ENCODE data around the gene CDKN1B.
"Not testable (repeated sequence)": the region's sequence is repeated elsewhere in the genome, so short reads cannot be mapped to it uniquely, and the experiment has no call there.

CDKN1B gene

GRCh38 chr12:12725086-12725955, 8.2 kb downstream of the CDKN1B start:
- peak; percentile 98 for DNase-seq

DNA sequence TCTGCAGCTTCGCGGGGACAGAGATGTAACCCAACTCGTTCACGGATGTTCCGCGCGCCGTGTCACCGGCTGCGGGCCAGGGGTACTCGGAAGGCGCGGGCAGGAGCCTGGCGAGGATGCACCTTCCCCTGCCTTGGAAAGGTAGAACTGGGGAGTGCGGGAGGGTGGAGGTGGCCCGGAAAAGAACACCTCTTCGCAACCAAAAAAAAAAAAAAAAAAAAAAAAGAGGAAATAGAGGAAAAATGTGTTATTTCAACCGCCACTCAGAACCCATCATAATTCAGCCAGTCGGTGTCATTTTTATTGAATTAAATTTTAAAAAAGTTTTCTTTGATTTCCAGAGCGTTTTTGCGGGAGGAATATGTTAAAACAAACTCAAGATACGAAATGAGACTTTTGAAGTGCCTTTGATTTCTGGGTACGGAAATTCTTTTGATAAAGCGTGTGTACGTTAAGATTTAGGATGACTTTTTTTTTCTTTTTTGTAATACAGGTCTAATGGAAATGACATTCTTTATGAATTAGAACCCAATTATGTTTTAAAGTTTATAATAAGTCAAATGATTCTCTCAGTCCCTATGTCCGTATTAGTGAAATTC, 8.9 kb downstream of the CDKN1B start:
- DNase-seq, result no peak

- no peak for DNase-seq
Measured at GRCh38 chr12:12726555-12727093, 9.5 kb downstream of the CDKN1B start.

DNA sequence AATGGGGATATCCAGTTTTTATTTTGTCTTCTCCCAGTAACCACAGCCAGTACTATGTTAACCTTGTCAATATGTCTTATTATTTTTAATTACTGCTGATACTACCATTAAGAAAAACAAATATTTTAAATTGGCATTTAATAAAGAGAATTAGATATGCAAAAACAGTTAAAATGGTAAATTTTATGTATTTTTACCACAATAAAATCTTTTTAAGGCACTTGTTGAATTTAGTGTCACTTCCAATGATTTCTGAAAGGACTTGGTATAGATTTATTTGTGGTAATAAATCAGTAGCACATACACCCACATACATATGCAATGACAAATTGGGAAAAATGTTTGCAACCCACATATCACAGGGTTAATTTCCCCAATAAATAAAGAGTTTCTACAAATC, 14.0 kb downstream of the CDKN1B start:
- no peak for DNase-seq

DNA sequence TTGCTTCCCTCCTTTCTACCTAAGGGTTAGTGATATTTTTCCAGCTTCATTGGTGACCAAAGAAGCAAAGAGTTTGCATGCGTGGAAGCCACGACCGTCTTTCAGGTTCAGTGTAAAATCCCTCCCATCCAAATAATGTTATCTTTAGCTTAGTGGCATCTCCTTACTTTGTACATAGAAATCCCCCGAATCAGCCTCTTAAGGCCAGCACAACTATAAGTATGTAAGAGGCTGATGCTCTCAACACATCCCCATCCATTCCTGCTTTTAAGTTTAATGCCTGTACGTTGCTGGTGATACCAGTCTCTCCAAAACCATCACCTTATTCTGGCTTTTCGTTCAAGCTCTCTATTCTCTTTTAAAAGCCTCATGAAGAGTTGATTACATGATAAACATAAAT, 14.6 kb downstream of the CDKN1B start:
- no peak for DNase-seq

- no peak for DNase-seq
Measured at GRCh38 chr12:12733118-12733517, 15.9 kb downstream of the CDKN1B start.

GRCh38 chr12:12734054-12734453, 16.9 kb downstream of the CDKN1B start:
- DNase-seq, result no peak

GRCh38 chr12:12734561-12735071, 17.4 kb downstream of the CDKN1B start:
- DNase-seq, result no peak

- DNase-seq, result no peak
Measured at GRCh38 chr12:12735301-12735700, 18.1 kb downstream of the CDKN1B start.

DNA sequence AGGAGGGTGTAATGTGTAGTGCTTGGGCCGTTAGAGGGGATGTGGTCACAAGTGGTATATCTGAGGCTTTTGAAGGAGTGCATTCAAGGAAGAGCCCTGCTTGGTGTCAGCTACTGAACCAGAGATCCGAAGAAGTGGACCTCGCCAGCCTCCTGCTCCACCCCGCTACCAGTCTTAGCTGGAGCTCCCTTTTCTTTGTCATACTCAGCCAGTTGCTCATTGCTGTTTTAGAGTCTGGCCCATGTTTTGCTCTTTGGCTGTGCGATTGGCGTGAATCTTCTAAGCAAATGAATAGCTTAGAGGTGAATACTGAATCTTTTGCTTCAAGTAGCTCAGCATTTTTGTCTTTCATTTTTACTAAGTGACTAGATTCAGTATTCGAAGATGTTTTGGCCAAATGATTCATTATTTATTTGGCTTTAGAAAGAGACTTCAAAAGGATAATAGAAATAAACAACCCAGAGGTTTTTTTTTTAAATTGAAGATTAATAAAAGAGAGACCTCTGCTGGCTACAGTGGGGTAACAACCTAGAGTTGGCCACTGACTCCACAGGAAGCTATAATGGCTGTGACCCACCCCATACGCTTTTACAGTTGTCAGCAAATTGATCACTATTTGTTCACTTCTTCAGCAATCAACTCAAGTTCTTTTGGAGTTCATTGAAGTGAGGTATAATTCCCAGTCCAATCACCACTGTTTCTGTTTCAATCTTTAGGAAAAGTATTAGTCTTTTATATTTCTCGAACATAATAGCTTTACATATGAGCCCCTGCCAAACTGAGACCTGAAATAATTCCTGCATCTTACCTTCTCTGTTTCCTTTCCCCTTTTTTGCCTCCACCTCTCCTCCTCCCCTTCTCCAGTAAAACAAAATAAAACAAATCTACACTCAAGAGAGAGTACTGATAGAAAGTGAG, 19.9 kb downstream of the CDKN1B start:
- peak; percentile 55 for DNase-seq

GRCh38 chr12:12738152-12738551, 21.0 kb downstream of the CDKN1B start:
- not testable (repeated sequence) for DNase-seq

- no peak for DNase-seq
Measured at GRCh38 chr12:12741660-12742059, 24.5 kb downstream of the CDKN1B start.

DNA sequence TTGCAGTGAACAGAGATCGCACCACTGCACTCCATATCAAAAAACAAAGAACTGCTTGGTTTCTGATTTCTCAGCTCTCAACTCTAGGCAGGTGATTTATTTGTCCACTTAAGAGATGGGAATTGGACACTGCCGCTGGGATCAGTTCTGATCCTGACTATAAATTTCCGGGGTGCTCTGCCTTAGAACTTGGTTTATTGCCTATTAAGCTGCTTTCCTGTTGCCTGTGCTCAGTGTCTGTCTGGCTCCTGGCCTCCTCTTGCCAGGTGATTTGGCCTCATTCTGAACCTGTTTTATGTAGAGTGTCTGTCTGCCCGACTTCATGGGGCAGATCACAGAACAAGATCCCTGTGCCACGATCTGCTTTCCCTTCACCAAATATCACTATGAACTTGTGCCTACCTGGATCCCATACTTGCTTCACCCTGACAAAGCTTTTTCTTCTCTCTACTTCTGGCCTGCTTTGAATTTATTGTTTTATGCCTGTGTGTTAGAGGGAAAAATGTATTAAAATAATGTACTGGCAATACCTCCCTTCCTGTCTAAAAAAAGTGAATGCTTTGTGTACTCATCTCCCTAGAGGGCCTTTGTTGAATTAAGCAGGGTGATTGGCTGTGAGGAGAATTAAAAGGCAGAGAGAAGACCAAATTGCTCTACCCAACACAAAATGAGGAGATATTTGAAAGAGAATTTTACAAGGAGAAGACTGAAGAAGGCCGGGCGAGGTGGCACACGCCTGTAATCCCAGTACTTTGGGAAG, 27.6 kb downstream of the CDKN1B start:
- no peak for DNase-seq

DNA sequence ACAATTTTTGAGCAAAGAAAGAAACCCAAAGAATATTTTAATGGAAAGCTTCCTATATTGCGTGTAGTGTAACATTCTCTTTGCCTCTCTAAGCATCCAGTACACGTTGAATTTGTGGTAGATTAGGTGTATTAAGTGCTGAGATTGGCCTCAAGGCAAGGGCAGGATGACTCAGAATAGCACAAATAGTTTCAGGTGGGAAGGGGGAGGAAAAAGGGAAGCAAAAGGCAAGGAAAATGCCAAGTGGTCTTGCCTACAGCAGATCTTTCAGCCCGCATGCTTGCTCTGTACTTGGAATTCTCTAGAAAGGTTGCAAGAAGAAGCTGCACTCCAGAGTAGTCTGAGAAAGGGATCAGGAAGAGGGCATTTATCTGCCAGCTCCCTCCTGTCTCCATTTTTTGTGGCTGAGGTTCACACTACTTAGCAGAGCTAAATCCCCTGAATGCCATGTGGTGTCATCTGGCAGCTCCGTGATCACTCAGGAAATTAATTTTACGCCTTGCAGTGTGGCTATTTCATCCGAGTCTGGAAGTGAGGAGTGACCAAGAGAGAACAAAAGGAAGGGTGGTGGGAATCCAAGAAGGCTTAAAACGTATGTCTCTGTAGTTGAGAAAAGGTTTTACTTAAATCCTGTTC, 28.5 kb downstream of the CDKN1B start:
- DNase-seq, result no peak

DNA sequence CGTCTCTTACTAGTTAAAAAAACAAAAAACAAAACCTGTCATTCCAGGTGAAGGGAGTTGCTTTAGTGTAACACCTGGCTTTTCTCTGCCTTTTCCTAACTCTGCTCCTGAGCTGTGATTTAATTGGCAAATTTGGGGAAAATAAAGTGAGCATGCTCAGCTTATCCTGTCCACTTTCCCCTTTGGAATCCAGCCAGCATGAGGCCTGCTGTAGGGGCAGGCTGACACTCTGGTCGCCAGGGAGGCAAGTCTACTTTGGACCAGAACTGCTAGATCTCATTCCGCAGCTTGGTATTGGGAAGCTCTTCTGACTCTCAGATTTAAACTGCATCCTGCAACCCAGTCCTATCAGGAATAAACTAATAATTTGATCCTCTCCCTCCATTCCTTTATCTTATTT, 30.1 kb downstream of the CDKN1B start:
- no peak for DNase-seq

- no peak for DNase-seq
Measured at GRCh38 chr12:12748044-12748443, 30.9 kb downstream of the CDKN1B start.

GRCh38 chr12:12749433-12749832, 32.3 kb downstream of the CDKN1B start:
- no peak for DNase-seq

DNA sequence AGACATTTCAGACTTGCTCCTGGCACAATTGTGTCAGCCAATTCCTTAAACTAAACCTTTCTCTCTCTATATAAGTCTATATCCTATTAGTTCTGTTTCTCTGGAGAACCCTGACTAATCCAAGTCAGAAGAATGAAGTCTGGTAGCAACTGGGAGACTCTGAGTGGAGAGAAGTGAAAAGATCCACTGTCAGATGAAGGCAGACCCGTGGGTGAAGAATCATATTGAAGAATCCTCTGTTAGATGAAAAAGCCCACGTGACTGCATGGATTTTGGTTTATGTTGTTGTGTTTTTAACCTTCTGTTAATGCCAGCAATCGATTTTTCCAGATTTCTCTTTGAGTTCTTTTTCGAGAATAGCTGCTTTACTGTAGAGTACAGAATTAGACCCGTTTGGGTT, 38.8 kb downstream of the CDKN1B start:
- no peak for DNase-seq

DNA sequence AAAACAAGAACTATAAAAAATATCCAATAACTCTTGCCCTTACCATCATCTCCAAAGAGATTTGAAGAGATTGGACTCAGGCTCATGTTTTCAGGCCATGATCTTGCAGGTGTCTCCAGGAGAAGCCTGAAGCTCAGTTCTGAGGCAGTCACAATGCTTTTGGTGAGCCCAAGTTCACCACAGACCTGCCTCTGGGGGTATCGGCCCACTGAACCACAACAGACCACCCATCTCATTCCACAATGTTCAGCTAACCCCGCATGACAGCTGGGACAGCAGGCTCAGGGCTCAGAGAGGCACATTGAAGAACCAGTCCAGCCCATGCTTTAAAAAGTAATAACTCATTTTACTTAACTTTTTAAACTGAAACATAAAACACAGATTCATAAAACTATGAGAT, 40.0 kb downstream of the CDKN1B start:
- no peak for DNase-seq

GRCh38 chr12:12759234-12759915, 42.2 kb downstream of the CDKN1B start:
- DNase-seq, result no peak

GRCh38 chr12:12764824-12765223, 47.7 kb downstream of the CDKN1B start:
- no peak for DNase-seq
